Measurements from ENCODE around the gene PTGS2. TPM values are rescaled to one million over a fixed set of nuclear protein-coding genes. Genes with fewer than 3 reads are reported as not detected.

PTGS2 gene
- total RNA-seq, 1 experiment from 2014 or later: 0.37 TPM

DNA sequence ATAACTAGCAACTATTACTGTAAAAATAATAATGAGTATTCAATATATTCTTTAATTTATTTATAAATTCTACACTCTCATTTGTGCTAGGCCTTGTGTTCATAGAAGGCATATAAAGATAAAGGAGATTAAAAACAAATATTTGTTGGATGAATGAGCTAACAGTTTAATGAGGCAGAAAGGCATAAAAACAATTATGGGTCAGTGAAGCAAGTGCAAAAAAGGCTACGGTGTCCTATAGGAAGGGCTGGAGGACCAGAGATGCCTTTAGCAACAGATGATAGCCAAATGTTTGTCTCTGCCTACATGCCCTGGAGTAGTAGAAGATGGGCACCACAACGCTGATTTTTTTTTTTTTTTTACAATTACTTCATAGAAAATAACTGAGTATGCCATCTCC is 45.7 kb downstream of the PTGS2 start:
- no peak overlapping the region for H3K23ac ChIP-seq (ENCODE audit: insufficient read length, low read depth, low read length)
- H3K27me3 Mint-ChIP-seq (ENCODE audit: low read depth): no peaks in the 10 kb centered on the region; the same call in 1 of the 2 replicates
- no peaks in the 10 kb centered on the region for H3K36me3 Mint-ChIP-seq (ENCODE audit: insufficient read depth in 1 of 3, low read depth in 3 of 3)

More for the DNA sequence above, 45.7 kb downstream of the PTGS2 start:
- no peaks in the 10 kb centered on the region; a peak in 1 of 5 replicates for H3K9me3 Mint-ChIP-seq
- H3K18ac ChIP-seq (ENCODE audit: insufficient read length, low read depth, low read length): no peak overlapping the region
- H2BK120ac ChIP-seq (ENCODE audit: low read depth, low read length, poor library complexity, severe bottlenecking): no peak overlapping the region
- H3K4me1 Mint-ChIP-seq: peaks cover 17 to 19% of the 10 kb centered on the region in 2 experiments
- H4K91ac ChIP-seq (ENCODE audit: insufficient read length, low read depth, low read length): no peak overlapping the region
- no peak for DNase-seq
- no peak overlapping the region for H2AK5ac ChIP-seq (ENCODE audit: insufficient read length, low read length)
- no peak overlapping the region for H3K14ac ChIP-seq (ENCODE audit: insufficient read depth, low read length)
- H2BK15ac ChIP-seq (ENCODE audit: low read depth, low read length): no peak overlapping the region
- H3K4me3 Mint-ChIP-seq: no peak overlapping the region
- no peak overlapping the region for H3K4ac ChIP-seq (ENCODE audit: low read depth, low read length)
- H2BK12ac ChIP-seq (ENCODE audit: insufficient read length, low read depth, low read length): no peak overlapping the region
- no peaks in the 10 kb centered on the region for H3K27me3 ChIP-seq (ENCODE audit: insufficient read depth, low read length)
- H3K56ac ChIP-seq (ENCODE audit: insufficient read length, low read depth, low read length): no peak overlapping the region
- H3K4me2 ChIP-seq (ENCODE audit: insufficient read depth, insufficient read length, low read length): no peak overlapping the region
- H3T11ph ChIP-seq (ENCODE audit: low read length): no peak overlapping the region
- no peaks in the 10 kb centered on the region for H3K9me3 ChIP-seq (ENCODE audit: control insufficient read depth, low read depth, low read length)
- H4K20me1 ChIP-seq (ENCODE audit: control insufficient read depth, insufficient read depth, insufficient read length): no peaks in the 10 kb centered on the region
- H3K79me2 ChIP-seq (ENCODE audit: insufficient read depth, low read length): no peaks in the 10 kb centered on the region
- H3K23me2 ChIP-seq (ENCODE audit: insufficient read length, low read depth, low read length, poor library complexity, severe bottlenecking): no peaks in the 10 kb centered on the region
- H3K9ac ChIP-seq (ENCODE audit: extremely low read depth, insufficient read length, low read length): no peak overlapping the region
- H2BK20ac ChIP-seq (ENCODE audit: low read depth, low read length, poor library complexity, severe bottlenecking): no peak overlapping the region
- WGBS (ENCODE audit: extremely low coverage, insufficient read length, low lambda C conversion rate): no CpG with 5 or more reads among the region's 2 CpGs
- H3K79me1 ChIP-seq (ENCODE audit: insufficient read depth, low read depth, low read length, poor library complexity, severe bottlenecking): no peaks in the 10 kb centered on the region
- H4K5ac ChIP-seq (ENCODE audit: insufficient read length, low read depth, low read length): no peak overlapping the region
- no peak overlapping the region for H2BK5ac ChIP-seq (ENCODE audit: insufficient read length, low read length)
- H3K4me1 ChIP-seq (ENCODE audit: insufficient read depth, low read length): no peaks in the 10 kb centered on the region; the same call in 1 of the 2 replicates
- no peak overlapping the region for H3K27ac Mint-ChIP-seq
- H4K8ac ChIP-seq (replicated peaks; ENCODE audit: insufficient read length, low read depth, low read length): no peak overlapping the region
- TF ChIP-seq, protein P1, sequence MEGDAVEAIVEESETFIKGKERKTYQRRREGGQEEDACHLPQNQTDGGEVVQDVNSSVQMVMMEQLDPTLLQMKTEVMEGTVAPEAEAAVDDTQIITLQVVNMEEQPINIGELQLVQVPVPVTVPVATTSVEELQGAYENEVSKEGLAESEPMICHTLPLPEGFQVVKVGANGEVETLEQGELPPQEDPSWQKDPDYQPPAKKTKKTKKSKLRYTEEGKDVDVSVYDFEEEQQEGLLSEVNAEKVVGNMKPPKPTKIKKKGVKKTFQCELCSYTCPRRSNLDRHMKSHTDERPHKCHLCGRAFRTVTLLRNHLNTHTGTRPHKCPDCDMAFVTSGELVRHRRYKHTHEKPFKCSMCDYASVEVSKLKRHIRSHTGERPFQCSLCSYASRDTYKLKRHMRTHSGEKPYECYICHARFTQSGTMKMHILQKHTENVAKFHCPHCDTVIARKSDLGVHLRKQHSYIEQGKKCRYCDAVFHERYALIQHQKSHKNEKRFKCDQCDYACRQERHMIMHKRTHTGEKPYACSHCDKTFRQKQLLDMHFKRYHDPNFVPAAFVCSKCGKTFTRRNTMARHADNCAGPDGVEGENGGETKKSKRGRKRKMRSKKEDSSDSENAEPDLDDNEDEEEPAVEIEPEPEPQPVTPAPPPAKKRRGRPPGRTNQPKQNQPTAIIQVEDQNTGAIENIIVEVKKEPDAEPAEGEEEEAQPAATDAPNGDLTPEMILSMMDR (conservative IDR thresholded peaks at IDR 0.05): no peak
- no peak overlapping the region for H3K27ac ChIP-seq (ENCODE audit: insufficient read length, low read depth, low read length)
- H2AFZ ChIP-seq (ENCODE audit: low read length): no peak overlapping the region
